Colonic mucosa (tissue), 4 donors: ENCODE data around the gene TMEM131. TPM values are rescaled to one million over a fixed set of nuclear protein-coding genes. Genes with fewer than 3 reads are reported as not detected.

ENCODE experiments used
- DNase-seq: peaks from one replicate; pipeline ENCODE4 v3.0.0-alpha.2; 2020
- H3K27ac ChIP-seq: fragments of 200-600 bp; one replicate; pipeline ENCODE4 v1.8.0; 2021
- H3K27me3 ChIP-seq: fragments of 200-600 bp; one replicate; pipeline ENCODE4 v1.8.0; 2021
- H3K36me3 ChIP-seq: fragments of 200-600 bp; one replicate; pipeline ENCODE4 v1.8.0; 2021
- H3K4me1 ChIP-seq: fragments of 200-600 bp; one replicate; pipeline ENCODE4 v1.8.0; 2021; ENCODE audit warnings: mild to moderate bottlenecking
- H3K4me3 ChIP-seq: fragments of 200-600 bp; one replicate; pipeline ENCODE4 v1.8.0; 2021
- H3K9ac ChIP-seq, 2 donors: one replicate each; pipeline ENCODE4 v1.7.0; 2013; ENCODE audit warnings: control low read depth in 2 of 2, low read depth in 2 of 2, low read length in 2 of 2
- H3K9me3 ChIP-seq: fragments of 200-600 bp; one replicate; pipeline ENCODE4 v1.8.0; 2021
- intact Hi-C: fragments of 100-400 bp; cut with DNase I; formaldehyde crosslinking; loops from one replicate; pipeline ENCODE4 v1.14.1; 2022
- total RNA-seq, 2 donors: library from RNA; stranded (reverse); fragmentation: NEBNext Ultra II Directional in 1 of 2; extraction: Animal tissue kit (Norgen Biotek cat#: 25700) in 1 of 2; gene quantifications; one replicate each; pipeline ENCODE4 v1.2.1, GENCODE V29; 2021
- TF ChIP-seq, protein P1 (sequence below): fragments of 200-600 bp; IDR thresholded peaks from one replicate; pipeline ENCODE4 v1.8.0; 2022; ENCODE audit warnings: antibody characterized with exemption, mild to moderate bottlenecking
- donor health status: healthy.
- donor health status: DM: no; HTN: no; CAD: no.
- donor health status: DM: no; HTN: no; CAD: no.

The TMEM131 gene
- total RNA-seq, 2 donors from 2014 or later, result 52.4 to 60.8 TPM

DNA sequence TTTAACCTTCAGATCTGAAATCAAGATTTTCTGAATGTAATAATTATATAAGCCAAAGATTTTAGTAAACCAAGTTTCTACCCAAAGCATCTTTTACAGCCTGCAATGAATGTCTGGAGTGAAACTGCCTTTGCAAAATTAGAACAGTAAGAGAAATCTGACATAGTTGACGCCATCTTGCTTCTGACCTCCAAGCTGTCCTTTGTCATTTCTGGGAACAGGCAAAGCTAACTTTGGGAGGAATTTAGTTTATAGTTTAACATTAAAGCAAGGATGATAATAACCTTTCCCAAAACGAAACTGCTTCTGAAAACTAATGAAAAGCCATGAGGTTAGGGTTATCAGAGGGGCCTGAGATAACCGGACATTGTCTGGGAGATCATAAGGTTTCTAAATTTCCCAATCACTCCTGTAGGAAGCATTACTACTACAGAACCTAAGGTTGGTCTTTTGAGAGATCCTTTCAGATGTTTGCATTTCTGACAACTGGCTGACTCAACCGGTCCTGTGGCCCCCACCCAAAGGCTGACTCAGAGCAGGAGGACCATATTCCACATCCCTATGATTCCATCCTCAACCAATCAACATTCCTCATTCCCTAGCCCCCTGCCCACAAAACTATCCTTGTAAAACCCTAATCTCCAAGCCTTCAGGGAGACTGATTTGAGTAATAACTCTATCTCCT is 124.5 kb downstream of the TMEM131 start:
- Histone ChIP-seq H3K4me1 (peaks cover 5% of the 10 kb centered on the region), H3K27me3 (no peaks in the 10 kb centered on the region), H3K36me3 (no peaks in the 10 kb centered on the region), H3K27ac (no peak overlapping the region), H3K9me3 (no peaks in the 10 kb centered on the region), H3K9ac (no peak overlapping the region), H3K4me3 (no peak overlapping the region)
- TF ChIP-seq, protein P1, sequence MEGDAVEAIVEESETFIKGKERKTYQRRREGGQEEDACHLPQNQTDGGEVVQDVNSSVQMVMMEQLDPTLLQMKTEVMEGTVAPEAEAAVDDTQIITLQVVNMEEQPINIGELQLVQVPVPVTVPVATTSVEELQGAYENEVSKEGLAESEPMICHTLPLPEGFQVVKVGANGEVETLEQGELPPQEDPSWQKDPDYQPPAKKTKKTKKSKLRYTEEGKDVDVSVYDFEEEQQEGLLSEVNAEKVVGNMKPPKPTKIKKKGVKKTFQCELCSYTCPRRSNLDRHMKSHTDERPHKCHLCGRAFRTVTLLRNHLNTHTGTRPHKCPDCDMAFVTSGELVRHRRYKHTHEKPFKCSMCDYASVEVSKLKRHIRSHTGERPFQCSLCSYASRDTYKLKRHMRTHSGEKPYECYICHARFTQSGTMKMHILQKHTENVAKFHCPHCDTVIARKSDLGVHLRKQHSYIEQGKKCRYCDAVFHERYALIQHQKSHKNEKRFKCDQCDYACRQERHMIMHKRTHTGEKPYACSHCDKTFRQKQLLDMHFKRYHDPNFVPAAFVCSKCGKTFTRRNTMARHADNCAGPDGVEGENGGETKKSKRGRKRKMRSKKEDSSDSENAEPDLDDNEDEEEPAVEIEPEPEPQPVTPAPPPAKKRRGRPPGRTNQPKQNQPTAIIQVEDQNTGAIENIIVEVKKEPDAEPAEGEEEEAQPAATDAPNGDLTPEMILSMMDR, result no peak
- intact Hi-C loops, result no loop called here
- no peak for DNase-seq

DNA sequence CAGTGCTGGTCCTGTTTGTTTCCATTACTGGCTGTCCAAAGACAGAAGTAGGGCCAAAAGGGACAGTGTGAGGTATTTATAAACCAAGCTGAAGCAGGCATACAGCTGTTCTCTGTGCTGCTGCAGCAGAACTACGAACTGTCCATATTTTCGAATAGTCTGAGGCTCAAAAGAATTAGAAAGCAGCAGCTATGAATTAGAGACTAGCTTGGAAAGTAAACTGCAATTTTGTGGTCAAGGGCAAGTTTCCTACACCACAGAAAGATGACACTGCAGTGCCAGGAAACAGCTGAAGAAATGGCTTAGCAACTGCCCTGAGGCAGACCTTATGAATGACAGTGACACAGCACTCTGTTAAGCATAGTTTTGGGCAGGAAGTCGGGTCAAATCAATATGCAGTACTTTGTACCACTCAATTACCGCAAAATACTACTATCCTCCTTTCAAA is 125.3 kb downstream of the TMEM131 start:
- no peak overlapping the region for H3K27ac ChIP-seq
- no peak overlapping the region for H3K9ac ChIP-seq
- H3K4me3 ChIP-seq, result no peak overlapping the region
- DNase-seq, result no peak
- H3K27me3 ChIP-seq, result no peaks in the 10 kb centered on the region
- H3K9me3 ChIP-seq, result no peaks in the 10 kb centered on the region
- intact Hi-C loops, result no loop called here
- TF ChIP-seq, protein P1, result no peak
- no peaks in the 10 kb centered on the region for H3K36me3 ChIP-seq
- peaks cover 5% of the 10 kb centered on the region for H3K4me1 ChIP-seq

DNA sequence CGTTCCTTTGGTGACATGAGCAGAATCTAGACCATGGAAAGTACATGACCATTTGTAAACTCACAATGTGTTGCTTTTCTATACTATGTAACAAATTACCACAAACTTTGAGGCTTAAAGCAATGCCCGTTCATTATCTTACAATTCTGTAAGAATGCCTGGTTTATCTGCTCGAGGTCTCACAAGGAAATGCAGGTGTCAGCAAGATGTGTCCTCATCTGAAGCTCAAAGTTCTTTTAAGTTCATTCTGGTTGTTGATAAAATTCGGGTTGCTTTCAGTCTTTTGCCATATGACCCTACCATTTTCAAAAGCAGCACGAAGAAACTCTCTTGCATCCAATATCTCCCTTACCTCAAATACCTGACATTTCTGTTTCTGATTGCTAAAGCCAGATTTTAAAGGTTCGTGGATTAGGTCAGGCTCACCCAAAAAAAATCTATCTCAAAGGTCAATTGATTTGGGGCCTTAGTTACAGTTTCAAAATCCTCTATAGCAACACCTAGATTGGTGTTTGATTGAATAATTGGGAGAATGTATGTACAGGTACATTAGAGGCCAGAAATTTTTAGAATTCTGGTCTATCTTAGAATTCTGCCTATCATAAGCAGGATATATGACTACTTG is 125.9 kb downstream of the TMEM131 start:
- DNase-seq, result no peak
- Histone ChIP-seq H3K27ac (no peak overlapping the region), H3K9me3 (no peaks in the 10 kb centered on the region), H3K9ac (no peak overlapping the region), H3K4me3 (no peak overlapping the region), H3K27me3 (no peaks in the 10 kb centered on the region), H3K36me3 (no peaks in the 10 kb centered on the region), H3K4me1 (peaks cover 5% of the 10 kb centered on the region)
- intact Hi-C loops, result no loop called here
- TF ChIP-seq, protein P1, result no peak

DNA sequence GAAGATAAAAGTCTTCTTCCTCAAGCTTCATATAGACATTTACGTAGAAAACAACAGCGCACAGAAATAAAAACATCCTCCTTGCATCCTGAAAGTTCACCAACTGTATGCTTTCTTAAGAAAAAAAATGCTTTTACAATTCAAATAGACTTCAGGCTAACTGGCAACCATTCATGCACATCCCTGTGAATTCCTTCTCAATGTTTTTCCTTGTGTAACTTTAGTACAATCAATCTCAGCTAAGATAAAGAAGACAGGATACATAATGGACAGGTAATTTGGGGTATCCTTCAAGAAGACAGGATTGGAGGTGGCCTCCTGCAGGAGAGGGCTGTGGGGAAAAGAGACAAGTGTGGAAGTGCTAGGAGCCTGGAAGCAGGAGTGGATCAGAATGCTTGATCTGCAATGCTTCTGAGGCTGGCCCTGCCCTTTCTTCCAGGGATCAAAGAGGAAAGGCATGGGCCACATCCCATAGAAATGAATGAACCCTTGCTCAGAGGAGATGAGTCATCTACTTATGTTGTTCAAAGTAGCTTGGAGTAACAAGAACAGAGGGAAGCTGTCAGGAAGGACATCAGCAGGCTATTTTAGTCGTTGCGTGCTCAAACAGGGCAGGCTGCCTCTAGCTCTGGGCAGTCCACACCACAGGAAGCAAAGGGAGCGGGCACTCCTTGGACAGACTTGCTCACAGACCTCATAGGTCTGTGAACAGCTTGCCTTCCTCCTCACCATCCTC is 126.6 kb downstream of the TMEM131 start:
- H3K9ac ChIP-seq, result no peak overlapping the region
- H3K36me3 ChIP-seq, result no peaks in the 10 kb centered on the region
- peaks cover 5% of the 10 kb centered on the region for H3K4me1 ChIP-seq
- H3K27me3 ChIP-seq, result no peaks in the 10 kb centered on the region
- TF ChIP-seq, protein P1, result no peak
- no peak overlapping the region for H3K27ac ChIP-seq
- H3K9me3 ChIP-seq, result no peaks in the 10 kb centered on the region
- intact Hi-C loops, result no loop called here
- DNase-seq, result peak; percentile 20
- H3K4me3 ChIP-seq, result no peak overlapping the region

DNA sequence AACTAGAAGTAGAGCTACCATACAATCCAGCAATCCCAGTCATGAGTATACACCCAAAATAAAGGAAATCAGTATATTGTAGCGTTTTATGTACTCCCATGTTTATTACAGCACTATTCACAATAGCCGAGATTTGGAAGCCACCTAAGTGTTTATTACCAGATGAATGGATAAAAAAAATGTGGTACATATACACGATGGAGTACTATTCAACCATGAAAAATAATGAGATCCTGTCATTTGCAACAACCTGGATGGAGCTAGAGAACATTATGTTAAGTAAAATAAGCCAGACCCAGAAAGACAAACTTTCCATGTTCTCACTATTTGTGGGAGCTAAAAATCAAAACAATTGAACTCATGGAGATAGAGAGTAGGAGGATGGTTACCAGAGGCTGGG is 131.9 kb downstream of the TMEM131 start:
- Histone ChIP-seq H3K9me3 (no peaks in the 10 kb centered on the region), H3K4me3 (no peak overlapping the region), H3K27ac (no peak overlapping the region), H3K27me3 (no peaks in the 10 kb centered on the region), H3K9ac (no peak overlapping the region), H3K4me1 (no peaks in the 10 kb centered on the region), H3K36me3 (no peaks in the 10 kb centered on the region)
- no peak for DNase-seq
- intact Hi-C loops, result no loop called here
- TF ChIP-seq, protein P1, result no peak
